ENCODE data around the gene LMOD2.
A peak's percentile ranks its signal among the peaks of the same experiment; 100 is the strongest.

Gene LMOD2

GRCh38 chr7:123665157-123665556 is 9.5 kb downstream of the LMOD2 start:
- no peak overlapping the region for H3K27ac ChIP-seq (ENCODE audit: extremely low read depth, low read depth, low read length)
- no peak overlapping the region for H3K4me3 ChIP-seq (ENCODE audit: low read depth, low read length)
- CTCF ChIA-PET: interaction anchor here (0.9 to 1.0 kb wide), 3 partner anchors 17 to 133 kb away, joined by 3 to 4 read pairs (median 4); no protein-coding TSS in a partner anchor
- no peaks in the 10 kb centered on the region for H3K9me3 ChIP-seq (ENCODE audit: control insufficient read depth, insufficient read depth, low read depth, low read length)
- no peaks in the 10 kb centered on the region for H3K36me3 ChIP-seq (ENCODE audit: control insufficient read depth in 2 of 2, insufficient read depth in 1 of 2, low read length in 2 of 2)
- POLR2A ChIA-PET: no interaction called here
- no peaks in the 10 kb centered on the region for H3K4me1 ChIP-seq (ENCODE audit: control insufficient read depth, insufficient read depth, low read length)
- TF ChIP-seq SCRT2 (tag by site-specific recombination; IDR thresholded peaks at IDR 0.05): no peak
- TF ChIP-seq ZNF18 (tag by site-specific recombination; IDR thresholded peaks at IDR 0.05): no peak
- TF ChIP-seq ZBTB11 (tag by site-specific recombination; conservative IDR thresholded peaks at IDR 0.05; ENCODE audit: low read depth): no peak
- no peak for TF ChIP-seq ZSCAN23 (tag by site-specific recombination; IDR thresholded peaks at IDR 0.05)
- no peak for TF ChIP-seq ZNF138 (tag by site-specific recombination; IDR thresholded peaks at IDR 0.05; ENCODE audit: borderline replicate concordance)
- TF ChIP-seq, protein P1, sequence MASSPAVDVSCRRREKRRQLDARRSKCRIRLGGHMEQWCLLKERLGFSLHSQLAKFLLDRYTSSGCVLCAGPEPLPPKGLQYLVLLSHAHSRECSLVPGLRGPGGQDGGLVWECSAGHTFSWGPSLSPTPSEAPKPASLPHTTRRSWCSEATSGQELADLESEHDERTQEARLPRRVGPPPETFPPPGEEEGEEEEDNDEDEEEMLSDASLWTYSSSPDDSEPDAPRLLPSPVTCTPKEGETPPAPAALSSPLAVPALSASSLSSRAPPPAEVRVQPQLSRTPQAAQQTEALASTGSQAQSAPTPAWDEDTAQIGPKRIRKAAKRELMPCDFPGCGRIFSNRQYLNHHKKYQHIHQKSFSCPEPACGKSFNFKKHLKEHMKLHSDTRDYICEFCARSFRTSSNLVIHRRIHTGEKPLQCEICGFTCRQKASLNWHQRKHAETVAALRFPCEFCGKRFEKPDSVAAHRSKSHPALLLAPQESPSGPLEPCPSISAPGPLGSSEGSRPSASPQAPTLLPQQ (tag by site-specific recombination; IDR thresholded peaks at IDR 0.05): no peak
- no peak for TF ChIP-seq BCL11A (tag by site-specific recombination; IDR thresholded peaks at IDR 0.05; ENCODE audit: low read depth)
- no peak for TF ChIP-seq ZBTB8A (tag by site-specific recombination; IDR thresholded peaks at IDR 0.05)
- no peak for TF ChIP-seq ZNF202 (tag by site-specific recombination; IDR thresholded peaks at IDR 0.05; ENCODE audit: borderline replicate concordance)
- TF ChIP-seq, protein P2, sequence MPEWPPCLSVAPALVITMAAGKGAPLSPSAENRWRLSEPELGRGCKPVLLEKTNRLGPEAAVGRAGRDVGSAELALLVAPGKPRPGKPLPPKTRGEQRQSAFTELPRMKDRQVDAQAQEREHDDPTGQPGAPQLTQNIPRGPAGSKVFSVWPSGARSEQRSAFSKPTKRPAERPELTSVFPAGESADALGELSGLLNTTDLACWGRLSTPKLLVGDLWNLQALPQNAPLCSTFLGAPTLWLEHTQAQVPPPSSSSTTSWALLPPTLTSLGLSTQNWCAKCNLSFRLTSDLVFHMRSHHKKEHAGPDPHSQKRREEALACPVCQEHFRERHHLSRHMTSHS (tag by site-specific recombination; IDR thresholded peaks at IDR 0.05): no peak

DNA sequence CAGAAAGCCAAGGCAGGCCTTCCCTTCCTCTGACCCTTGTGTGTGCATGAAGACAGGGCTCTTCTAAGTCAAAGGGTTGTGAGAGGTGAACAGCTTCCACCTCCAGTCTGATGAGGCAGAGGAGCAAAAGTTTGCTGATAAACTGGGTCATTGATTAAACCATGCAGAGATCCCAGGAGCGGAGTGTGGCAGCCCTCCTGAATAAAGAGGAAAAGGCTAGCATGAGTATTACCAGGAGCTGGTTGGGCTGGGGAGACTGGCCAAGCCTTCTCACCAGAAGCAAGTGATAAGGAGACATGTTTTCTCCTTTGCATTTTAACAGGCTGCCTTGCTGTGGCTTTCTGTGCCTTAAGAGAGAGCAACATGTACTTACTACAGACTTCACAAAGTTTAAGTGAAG is 10.2 kb downstream of the LMOD2 start:
- ChIA-PET CTCF (interaction anchor here (1.0 kb wide), 2 partner anchors 17 to 30 kb away, joined by 4 read pairs; no protein-coding TSS in a partner anchor), POLR2A (no interaction called here)
- H3K4me3 ChIP-seq (ENCODE audit: low read depth, low read length): no peak overlapping the region
- H3K36me3 ChIP-seq (ENCODE audit: control insufficient read depth in 2 of 2, insufficient read depth in 1 of 2, low read length in 2 of 2): no peaks in the 10 kb centered on the region
- H3K4me1 ChIP-seq (ENCODE audit: control insufficient read depth, insufficient read depth, low read length): no peaks in the 10 kb centered on the region
- H3K9me3 ChIP-seq (ENCODE audit: control insufficient read depth, insufficient read depth, low read depth, low read length): no peaks in the 10 kb centered on the region
- H3K27ac ChIP-seq (ENCODE audit: extremely low read depth, low read depth, low read length): no peak overlapping the region
- TF ChIP-seq, protein P3, sequence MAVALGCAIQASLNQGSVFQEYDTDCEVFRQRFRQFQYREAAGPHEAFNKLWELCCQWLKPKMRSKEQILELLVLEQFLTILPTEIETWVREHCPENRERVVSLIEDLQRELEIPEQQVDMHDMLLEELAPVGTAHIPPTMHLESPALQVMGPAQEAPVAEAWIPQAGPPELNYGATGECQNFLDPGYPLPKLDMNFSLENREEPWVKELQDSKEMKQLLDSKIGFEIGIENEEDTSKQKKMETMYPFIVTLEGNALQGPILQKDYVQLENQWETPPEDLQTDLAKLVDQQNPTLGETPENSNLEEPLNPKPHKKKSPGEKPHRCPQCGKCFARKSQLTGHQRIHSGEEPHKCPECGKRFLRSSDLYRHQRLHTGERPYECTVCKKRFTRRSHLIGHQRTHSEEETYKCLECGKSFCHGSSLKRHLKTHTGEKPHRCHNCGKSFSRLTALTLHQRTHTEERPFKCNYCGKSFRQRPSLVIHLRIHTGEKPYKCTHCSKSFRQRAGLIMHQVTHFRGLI (tag by site-specific recombination; IDR thresholded peaks at IDR 0.05): peak; percentile 60; the same call in 1 of the 2 replicates
- TF ChIP-seq, protein P4, sequence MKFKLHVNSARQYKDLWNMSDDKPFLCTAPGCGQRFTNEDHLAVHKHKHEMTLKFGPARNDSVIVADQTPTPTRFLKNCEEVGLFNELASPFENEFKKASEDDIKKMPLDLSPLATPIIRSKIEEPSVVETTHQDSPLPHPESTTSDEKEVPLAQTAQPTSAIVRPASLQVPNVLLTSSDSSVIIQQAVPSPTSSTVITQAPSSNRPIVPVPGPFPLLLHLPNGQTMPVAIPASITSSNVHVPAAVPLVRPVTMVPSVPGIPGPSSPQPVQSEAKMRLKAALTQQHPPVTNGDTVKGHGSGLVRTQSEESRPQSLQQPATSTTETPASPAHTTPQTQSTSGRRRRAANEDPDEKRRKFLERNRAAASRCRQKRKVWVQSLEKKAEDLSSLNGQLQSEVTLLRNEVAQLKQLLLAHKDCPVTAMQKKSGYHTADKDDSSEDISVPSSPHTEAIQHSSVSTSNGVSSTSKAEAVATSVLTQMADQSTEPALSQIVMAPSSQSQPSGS (tag by site-specific recombination; IDR thresholded peaks at IDR 0.05; ENCODE audit: low read depth): no peak
- TF ChIP-seq, protein P5, sequence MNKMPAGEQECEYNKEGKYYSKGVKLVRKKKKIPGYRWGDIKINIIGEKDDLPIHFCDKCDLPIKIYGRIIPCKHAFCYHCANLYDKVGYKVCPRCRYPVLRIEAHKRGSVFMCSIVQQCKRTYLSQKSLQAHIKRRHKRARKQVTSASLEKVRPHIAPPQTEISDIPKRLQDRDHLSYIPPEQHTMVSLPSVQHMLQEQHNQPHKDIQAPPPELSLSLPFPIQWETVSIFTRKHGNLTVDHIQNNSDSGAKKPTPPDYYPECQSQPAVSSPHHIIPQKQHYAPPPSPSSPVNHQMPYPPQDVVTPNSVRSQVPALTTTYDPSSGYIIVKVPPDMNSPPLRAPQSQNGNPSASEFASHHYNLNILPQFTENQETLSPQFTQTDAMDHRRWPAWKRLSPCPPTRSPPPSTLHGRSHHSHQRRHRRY (tag by site-specific recombination; IDR thresholded peaks at IDR 0.05): no peak

All from HEK293 (cell line).